GM21423 (cell line): ENCODE results near the gene LPP.

Experiments
- ATAC-seq: cut with Tn5 transposase; IDR thresholded peaks from one replicate; pipeline ENCODE4 v1.9.1; 2021; ENCODE audit warnings: mild to moderate bottlenecking, moderate library complexity; ENCODE audit not compliant: unreplicated experiment

The LPP gene

DNA sequence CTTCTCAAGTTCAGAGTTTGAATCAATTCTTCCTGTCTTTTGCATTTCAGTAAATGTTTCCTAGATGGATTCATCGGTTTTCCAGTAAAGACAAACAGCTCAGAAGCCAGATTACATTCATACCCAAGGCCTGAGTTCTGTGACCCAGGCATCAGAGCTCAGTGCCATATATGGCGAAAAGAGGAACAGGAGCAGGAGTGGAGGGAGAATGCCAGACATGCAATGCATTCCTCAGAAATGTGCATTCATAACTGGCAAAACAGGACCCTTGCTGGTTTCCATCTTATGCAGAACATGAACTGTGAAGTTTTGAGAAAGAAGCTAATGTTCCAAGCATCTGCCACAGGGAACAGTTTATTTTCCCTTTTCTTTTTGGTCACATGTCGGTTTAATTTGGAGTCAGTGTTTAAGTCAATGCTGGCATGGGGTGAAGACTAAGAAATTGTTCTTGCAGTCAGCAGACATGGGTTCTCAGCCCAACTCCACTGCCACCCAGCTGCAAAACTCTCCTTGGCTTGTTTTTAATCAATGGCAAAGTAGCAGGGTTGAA is 116.5 kb downstream of the LPP start:
- no peak for ATAC-seq

DNA sequence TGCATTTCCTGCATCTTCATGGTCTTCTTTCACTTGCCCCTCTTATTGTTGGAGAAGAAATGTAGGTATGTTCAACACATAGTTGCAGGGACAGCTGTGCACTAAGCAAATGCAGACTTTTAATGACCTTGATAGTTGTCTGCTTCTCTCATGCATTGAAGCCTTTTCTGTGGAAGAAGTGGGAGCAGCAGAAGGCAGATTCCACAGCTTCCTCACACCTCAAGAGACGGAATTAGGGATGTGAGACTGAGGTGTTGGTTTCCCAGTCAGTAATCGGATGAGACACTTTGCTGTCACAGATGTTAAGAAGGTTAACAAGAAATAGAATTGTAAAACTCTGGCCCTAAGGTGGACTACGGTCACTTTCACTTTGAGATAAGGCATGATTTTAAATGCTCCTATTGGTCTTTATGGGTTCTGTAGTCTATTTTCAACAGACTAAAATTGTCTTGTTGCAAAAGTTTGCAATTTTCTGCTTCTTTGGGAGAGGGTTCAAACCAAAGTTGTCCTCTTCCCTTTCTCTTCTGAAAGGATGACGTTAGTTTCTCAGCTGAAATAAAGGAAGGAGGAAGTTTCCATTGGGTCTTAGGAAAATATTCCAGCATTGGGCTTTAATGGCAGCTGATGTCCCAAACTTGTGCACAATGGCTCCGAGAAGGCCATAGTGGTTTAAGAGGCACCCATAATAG is 117.4 kb downstream of the LPP start:
- no peak for ATAC-seq

DNA sequence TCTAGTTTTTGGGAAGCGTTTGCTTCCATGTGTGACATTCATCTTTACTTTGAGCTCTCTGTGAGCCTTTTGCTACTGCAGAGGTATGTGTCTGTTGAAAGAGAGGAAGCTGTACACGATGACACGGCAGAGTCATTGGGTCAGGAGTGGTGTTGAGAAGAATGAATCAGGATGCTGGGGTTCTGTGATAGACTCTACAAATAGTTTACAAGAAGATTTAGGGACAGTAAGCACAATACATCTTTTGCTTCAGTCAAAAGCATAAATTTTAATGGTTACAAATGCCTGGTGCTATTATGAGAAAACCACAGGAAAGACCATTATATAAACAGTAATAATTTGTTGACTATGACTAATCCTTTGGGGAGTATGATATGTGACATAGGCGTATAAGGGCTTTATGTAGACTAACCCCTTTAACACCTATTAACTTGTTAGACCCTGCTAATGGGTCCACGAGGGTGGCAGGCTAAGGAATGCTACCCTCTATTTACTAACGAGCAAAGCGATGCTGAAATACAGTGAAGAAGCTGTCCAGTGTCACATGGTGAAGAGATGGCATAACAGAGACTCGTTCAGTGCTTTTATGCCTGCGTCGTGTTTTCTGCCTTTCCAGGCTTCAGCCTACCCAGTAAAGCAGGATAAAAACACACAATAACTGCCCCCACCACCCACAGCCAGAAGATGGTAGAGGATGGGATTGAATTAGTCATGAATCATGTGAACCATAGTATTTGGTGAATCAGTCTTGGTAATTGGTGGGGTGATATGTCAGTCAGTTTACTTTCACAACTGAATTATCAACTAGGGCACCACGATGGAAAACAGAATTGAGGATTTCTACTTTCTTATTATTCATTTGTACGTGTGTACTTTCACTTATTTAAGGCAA is 118.8 kb downstream of the LPP start:
- ATAC-seq = no peak

DNA sequence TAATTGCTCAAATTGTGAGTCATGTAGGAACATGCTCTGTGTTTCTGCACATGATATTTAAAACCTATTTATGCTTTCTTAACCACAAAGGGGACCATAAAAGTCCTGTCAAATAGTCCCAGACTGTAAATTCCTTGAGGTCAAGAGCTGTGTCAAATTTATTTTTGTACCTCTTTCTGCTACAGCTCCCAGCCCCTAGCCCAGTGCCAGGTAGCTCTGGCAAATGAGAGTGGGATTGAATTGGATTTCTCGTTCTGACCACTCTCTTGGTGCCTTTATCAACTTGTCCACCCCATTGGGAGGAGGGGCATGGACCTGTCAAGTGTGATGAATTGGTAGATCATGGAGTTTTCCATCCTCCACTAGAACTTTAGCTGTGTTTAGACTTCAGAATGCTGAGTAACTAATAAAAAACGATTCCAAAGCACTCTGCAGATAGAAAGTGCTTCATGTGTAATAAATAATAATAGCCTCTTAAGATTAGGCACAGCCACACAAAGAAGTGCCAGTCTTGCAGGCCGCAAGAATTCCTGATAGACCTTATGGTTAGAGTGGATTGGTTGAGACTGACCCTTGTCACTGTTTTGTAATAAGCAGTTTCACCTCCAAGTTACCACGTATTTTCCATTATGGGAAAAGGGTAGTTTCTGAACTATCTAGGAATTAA is 120.4 kb downstream of the LPP start:
- no peak for ATAC-seq

DNA sequence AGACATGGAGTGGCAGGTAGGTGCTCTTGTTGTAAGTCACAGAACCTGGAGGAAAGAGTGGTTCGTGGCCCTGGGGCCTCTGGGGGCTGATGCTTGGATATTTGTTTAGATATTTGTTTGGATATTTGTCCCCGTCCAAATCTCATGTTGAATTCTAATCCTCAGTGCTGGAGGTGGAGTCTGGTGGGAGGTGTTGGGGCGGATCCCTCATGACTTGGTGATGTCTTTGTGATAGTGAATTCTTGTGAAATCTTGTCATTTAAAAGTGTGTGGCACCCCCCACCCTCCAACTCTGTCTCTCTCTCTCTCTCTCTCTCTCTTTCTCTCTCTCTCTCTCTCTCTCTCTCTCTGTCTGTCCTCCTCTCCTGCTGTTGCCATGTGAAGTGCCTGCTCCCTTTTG is 122.4 kb downstream of the LPP start:
- no peak for ATAC-seq

DNA sequence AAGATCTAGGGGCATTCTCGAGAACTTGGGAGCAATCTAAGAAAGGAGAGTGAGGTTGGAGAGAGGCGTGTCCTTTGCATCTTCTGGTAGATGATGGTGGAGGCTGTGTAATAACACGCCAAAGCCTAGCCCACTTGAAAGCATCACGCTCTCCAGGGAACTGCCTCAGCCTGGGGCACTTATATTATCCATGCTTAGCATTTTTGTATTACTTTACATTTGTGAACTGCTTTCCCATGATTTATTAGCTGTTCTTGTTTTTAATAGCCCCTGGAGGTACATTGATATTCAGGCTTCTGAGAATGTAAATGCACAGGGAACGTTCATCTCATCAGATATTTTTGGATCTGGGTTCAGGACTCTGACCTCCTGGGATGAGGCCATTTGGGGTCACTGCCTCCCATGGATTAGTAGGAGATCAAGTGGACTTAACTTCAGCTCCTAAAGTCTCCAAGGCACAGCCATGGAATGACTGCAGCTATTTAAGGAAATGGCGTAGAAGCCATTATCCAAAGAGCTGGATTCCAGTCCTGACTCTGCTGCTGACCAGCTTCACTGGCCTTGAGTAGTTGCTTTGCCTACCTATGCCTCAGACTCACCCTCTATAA is 124.9 kb downstream of the LPP start:
- no peak for ATAC-seq

DNA sequence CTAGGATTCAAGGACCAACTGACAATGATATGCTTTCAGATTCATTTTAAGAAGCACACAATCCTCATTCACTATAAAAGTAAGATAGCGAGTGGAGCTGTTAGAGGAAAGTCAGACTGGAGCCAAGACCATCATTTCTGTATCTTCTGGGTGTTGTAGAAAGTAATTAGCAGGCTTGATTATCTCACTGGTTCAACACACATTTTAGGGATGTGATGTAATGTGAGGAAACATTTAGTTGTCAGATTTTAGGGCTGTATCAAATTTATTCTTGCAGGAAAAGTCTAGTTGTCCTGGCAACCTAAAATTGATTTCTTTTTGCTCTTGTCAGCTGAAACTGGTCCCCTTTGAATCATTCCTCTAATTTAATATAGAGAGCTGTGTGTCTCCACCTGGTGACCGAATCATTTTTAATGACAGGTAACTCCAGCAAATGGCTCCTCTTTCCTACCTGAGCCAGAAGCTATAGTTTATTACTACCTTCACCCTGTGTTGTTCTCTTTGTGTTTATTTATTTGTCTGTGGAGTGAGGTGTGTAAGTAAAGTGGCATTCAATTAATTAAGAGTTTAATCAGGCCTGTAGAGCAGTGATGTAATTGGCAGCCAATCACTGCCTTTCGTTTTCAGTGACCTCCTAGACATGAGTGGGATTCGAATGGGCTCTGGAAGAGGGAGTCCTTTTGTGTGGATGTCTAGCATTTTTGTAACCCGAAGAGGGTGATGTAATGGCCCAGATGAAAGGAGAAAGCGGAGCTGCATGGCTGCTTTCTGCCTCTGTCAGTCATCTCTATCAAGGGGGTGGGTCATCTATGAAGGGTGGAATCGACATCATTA is 125.8 kb downstream of the LPP start:
- no peak for ATAC-seq

DNA sequence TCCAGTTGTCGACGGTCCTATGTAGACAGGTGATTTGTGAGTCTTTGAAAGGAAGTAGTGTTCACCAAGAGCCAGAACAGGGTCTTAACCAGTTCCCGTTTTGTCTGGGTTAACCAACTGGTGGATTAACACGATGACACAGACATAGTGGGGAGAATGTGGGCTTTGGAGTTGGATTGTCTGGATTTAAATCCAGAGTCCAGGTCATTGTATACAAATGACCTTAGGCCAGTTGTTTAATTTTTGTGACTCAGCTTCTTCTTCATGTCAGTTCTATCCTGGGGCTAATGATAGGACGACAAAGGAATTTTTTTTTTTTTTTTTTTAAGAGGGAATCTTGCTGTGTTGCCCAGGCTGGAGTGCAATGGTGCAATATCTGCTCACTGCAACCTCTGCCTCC is 126.7 kb downstream of the LPP start:
- no peak for ATAC-seq

DNA sequence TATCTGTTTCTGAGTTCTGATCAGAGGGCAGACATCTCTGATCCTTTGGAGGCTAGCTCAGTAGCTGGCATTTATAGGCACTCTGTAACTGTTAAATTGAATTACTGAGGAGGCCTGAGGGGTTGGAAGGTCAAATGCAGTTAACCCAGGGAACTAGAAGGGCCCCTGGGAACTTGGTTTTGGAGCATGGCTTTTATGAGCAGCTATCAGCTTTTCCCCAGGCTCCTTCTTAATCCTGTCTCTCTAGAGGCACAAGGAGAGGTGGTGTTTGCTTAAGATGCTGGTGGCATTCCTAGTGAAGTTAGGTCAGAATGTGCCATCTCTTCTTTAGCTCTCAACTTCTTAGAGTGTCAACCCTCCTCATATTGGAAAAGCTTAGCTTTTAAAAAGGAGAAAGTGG is 128.9 kb downstream of the LPP start:
- ATAC-seq = no peak

DNA sequence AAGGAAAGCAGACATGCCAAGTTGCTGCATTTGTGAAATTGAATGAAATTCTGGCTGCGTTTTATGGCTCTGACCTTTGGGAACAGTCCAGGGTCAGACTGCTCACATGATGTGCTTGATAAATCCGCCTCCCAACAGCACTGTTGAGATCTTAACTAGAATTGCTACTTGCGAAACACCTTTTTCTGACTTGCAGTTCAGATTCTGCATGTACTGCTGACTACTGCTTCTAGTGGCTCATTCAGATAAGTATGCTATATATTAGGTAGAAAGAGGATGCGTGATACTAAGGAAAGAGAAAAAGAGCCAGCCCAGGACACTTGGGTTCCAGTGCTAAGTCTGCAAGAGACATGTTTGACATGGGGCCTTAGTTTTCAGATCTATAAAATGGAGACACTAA is 129.4 kb downstream of the LPP start:
- no peak for ATAC-seq

DNA sequence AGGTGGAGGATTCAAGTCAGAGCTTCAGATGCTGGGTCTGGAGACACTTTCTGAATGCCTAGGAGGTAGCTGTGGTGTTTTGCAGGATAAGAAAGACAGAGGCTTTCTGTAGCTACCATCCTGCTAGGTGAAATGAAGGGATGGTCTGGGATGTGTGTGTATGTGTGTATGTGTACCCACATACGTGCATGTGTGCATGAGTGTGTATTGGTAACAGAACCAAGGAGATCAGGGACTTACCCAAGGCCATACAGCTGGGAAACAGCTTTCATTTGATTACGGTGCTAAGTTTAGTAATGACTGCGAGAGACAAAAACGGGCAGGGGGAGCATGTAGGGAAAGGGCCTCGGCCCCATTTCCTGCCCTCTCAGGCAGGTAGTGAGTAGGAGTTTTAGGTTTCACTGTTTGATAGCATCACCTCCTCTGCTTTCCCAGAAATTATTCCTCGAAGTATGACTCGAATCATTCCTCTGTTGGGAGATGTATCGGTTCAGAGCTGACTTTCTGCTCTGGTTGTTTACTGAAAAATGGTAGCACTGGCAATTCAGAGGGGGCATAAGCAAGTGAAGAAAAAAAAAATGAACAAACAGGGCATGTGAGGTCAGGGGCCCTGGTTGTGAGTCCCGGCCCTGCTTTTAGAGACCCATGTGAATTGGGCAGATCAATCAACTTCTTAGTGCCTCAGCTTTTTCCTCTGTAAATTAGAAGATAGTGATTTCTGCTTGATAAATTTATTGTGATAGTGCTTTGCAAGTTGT is 130.7 kb downstream of the LPP start:
- ATAC-seq = no peak

DNA sequence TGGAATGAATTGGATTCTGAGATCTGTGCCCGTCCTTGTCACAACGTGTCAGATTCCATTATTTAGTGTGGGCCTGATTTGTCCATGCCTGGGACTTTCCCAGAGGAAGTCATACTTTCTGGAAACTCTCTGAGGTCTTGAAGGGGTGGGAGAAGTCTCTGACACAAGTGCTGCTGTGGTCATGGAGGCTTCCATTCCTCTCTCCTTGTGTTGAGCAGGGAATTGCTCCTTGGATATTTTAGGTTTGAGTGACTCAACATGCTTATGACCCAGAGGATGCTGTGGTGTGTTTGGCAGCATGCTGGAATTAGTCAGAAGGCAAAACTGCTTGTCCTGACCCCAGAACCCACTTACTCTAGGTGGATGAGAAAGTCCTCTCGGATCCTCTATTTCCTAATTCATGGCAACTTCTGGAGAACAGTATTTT is 132.1 kb downstream of the LPP start:
- ATAC-seq = no peak

DNA sequence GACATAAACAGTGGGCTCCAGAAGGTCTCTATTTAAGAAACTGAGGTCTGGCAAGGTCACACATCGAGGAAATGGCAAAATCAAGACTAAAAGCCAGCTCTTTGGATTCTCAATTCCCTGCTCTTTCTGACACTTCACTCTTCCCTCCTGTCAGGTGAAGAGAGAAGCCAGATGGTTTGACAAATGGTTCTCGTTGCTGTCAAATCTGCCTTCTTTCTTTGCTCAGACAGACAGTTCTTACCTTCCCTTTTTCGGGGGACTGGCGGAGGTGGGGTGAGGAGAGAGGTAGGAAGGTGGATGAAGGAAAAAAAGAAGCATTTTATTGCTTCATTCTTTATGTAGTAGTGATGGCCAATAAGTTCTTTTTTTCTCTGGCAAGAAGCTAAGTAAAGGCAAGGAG is 133.4 kb downstream of the LPP start:
- no peak for ATAC-seq

DNA sequence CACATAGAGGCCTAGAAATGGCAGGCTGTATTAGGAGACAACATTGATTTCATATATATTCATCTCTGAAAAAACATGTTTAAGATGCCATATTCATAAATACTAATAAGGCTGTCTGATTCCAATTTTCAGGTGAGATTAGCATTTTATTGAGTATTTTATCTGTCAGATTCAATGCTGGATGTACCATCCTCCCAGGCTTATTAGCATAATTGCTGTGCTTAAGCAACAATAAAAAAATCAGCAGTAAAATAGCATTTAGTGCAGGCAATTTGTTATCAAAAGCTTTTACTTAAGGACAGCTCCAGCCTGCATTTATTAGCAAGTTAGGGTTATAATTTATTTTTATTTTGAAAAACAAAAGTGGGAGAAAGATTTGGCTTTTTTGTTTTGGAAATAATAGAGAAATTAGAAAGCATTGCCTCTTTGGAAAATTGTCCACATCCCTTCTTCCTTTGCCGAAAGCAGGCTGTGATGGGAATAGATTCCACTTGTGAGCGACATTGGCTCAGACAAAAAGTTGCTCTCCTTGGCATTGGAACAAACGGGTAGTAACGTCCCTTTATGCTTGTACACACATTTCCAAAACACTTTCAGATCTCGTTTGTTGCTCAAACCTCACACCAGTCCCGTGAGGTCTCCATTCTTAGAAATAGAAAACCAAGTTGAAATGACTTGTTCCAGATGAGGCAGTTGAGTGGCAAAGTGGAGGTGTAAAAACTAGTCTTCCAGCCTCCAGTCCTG is 134.0 kb downstream of the LPP start:
- ATAC-seq = no peak

DNA sequence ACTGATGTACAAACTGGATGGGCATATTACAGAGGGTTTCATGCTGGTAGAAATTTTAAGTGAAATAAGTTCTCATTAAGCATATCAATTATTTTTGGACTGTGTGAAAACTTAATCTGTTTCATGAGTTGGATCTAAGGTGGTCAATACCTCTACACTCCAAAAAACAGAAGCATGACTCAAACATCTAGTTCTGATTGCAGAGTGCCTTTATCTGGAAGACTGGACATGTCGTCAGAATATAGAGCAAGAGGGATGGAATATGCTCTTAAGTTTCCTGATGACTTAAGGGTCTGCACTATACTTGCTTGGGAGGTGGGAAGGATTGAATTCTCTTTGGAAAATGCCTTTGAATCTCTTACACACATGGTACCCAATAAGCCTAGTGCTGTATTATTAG is 138.3 kb downstream of the LPP start:
- no peak for ATAC-seq

DNA sequence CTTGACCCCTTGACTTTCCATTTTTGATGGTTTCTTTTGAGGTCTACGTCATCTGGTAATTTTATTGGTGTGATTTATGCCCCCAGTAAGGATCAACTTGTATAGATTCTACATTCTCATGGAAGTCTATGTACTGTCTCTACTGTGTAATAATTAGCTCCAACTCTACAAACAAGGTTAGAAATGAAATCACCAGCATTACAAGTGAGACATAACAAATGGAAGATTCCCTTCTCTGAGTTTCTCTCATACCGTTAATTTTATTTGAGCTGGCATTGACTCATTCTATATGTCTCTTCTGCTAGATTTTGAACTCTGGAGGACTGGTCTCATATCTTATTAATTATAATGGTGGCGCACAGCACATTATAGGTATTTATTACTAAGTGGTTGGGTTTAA is 138.9 kb downstream of the LPP start:
- ATAC-seq = no peak

DNA sequence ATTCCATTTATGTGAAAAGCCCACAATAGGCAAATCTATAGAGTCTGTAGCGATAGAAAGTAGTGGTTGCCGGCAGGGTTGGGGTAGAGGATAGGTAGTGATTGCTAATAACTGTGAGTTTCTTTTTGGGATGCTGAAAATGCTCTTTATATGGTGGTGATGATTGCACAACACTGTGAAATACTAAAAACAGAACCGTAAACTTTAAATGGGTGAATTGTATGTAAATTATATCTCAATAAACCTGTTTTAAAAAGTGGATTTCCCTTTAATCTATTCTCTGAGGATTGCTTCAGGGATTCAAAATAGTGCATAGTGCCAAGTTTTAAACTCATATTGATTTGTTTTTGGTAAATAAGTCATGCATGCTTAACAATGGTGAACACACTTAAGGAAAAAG is 140.2 kb downstream of the LPP start:
- ATAC-seq = no peak

DNA sequence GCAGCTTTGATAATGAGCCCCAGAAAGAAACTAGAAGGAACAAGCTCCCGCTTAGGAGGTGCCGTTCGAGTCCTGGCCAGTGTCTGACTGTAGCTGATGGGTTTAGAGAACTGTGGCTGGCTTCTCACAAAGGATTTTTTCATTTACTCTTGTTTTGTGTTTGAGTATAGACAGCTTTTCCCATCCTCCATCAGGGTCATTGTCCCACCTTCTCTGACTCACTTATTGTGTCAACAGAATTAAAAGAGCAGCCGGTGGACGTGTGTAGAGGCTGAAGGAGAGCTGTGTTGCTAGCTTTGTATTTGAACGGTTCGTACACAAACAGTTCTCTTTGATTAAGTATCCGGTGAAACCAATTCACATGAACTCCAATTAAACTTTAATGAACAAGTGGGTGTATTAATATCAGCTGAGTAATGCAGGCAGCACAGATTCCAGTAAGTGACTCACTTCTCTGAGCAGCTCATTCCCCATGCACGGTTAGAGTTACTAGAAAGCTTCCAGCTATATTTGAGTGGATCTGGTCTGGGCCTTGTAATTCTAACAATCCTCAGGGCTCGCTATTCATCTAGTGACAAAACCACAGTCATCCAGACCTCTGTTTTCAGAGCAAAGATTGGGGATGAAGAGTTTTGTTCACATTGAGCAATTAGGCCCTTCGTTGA is 141.0 kb downstream of the LPP start:
- ATAC-seq = no peak
